Liver (tissue), 9 donors: ENCODE results near the gene RABGGTA. TPM values are rescaled to one million over a fixed set of nuclear protein-coding genes. Genes with fewer than 3 reads are reported as not detected.
A peak's percentile ranks its signal among the peaks of the same experiment; 100 is the strongest.

Experiments
- DNase-seq: peaks from one replicate; pipeline ENCODE4 v3.0.0-alpha.2; 2017; ENCODE audit warnings: low spot score
- H3K27ac ChIP-seq, 2 donors: one replicate each; pipeline ENCODE4 v1.7.0; 2013; ENCODE audit warnings: inconsistent platforms in 2 of 2, low read length in 2 of 2, control low read depth in 1 of 2, low read depth in 1 of 2, mild to moderate bottlenecking in 1 of 2
- H3K27me3 ChIP-seq, 4 donors: one replicate each; pipeline versions ENCODE4 v1.6.1 to v1.7.0; 2013; ENCODE audit warnings: low read length in 3 of 4, inconsistent platforms in 1 of 4, mild to moderate bottlenecking in 1 of 4, moderate library complexity in 1 of 4; ENCODE audit not compliant: control insufficient read depth in 4 of 4, insufficient read depth in 4 of 4
- H3K36me3 ChIP-seq, 4 donors: one replicate each; pipeline versions ENCODE4 v1.6.1 to v1.7.0; 2013; ENCODE audit warnings: low read length in 3 of 4, mild to moderate bottlenecking in 3 of 4, low read depth in 1 of 4, moderate library complexity in 1 of 4; ENCODE audit not compliant: control insufficient read depth in 4 of 4, insufficient read depth in 3 of 4
- H3K4me1 ChIP-seq, 4 donors: one replicate each; pipeline versions ENCODE4 v1.6.1 to v1.7.0; 2013; ENCODE audit warnings: low read length in 3 of 4, mild to moderate bottlenecking in 3 of 4, moderate library complexity in 1 of 4; ENCODE audit not compliant: control insufficient read depth in 4 of 4, insufficient read depth in 4 of 4
- H3K4me3 ChIP-seq, 3 donors: one replicate each; pipeline versions ENCODE4 v1.6.1 to v1.7.0; 2013; ENCODE audit warnings: low read length in 3 of 3, control low read depth in 1 of 3, low read depth in 1 of 3, mild to moderate bottlenecking in 1 of 3
- H3K9ac ChIP-seq, 2 donors: one replicate each; pipeline ENCODE4 v1.7.0; 2013; ENCODE audit warnings: low read length in 2 of 2, mild to moderate bottlenecking in 2 of 2, moderate library complexity in 2 of 2, control low read depth in 1 of 2, low read depth in 1 of 2
- H3K9me3 ChIP-seq, 4 donors: one replicate each; pipeline versions ENCODE4 v1.6.1 to v1.7.0; 2013; ENCODE audit warnings: low read length in 3 of 4; ENCODE audit not compliant: control insufficient read depth in 4 of 4
- EGR1 ChIP-seq, 2 donors: IDR thresholded peaks; 2 replicates each; pipeline ENCODE4 v1.6.1; 2016 to 2018; ENCODE audit warnings: antibody characterized with exemption in 2 of 2, low read depth in 2 of 2
- FOXA1 ChIP-seq: IDR thresholded peaks from 2 replicates; pipeline ENCODE4 v1.6.1; 2016; ENCODE audit warnings: antibody characterized with exemption
- FOXA2 ChIP-seq: IDR thresholded peaks from 2 replicates; pipeline ENCODE4 v1.6.1; 2016; ENCODE audit warnings: antibody characterized with exemption
- GABPA ChIP-seq, 2 donors: IDR thresholded peaks in 1 of 2; conservative IDR thresholded peaks in 1 of 2; 2 replicates each; pipeline ENCODE4 v1.6.1; 2016; ENCODE audit warnings: antibody characterized with exemption in 2 of 2, mild to moderate bottlenecking in 1 of 2, moderate library complexity in 1 of 2
- JUND ChIP-seq, 2 donors: IDR thresholded peaks; 2 replicates each; pipeline ENCODE4 v1.6.1; 2016; ENCODE audit warnings: antibody characterized with exemption in 2 of 2
- REST ChIP-seq: IDR thresholded peaks from 2 replicates; pipeline ENCODE4 v1.6.1; 2016; ENCODE audit warnings: antibody characterized with exemption, mild to moderate bottlenecking
- RXRA ChIP-seq, 2 donors: IDR thresholded peaks; 2 replicates each; pipeline ENCODE4 v1.6.1; 2017 to 2018; ENCODE audit warnings: antibody characterized with exemption in 2 of 2, mild to moderate bottlenecking in 1 of 2
- SP1 ChIP-seq: IDR thresholded peaks from 2 replicates; pipeline ENCODE4 v1.6.1; 2018; ENCODE audit warnings: antibody characterized with exemption, mild to moderate bottlenecking
- YY1 ChIP-seq: IDR thresholded peaks from 2 replicates; pipeline ENCODE4 v1.6.1; 2016; ENCODE audit warnings: antibody characterized with exemption, mild to moderate bottlenecking
- WGBS: extraction: QIAGEN DNeasy Blood & Tissue Kit; methylation state at CpG from one replicate; pipeline ENCODE4 v1.1.7; 2013; 5-methylcytosine and 5-hydroxymethylcytosine counted together
- polyA plus RNA-seq, 2 donors: library from polyadenylated mRNA; stranded (reverse) in 1 of 2; unstranded in 1 of 2; fragments of 200-250 nt in 1 of 2; fragments of >200 nt in 1 of 2; fragmentation: Nextera tagmentation in 1 of 2; extraction: Ambion mirVana in 1 of 2; gene quantifications; one replicate each; pipeline versions ENCODE4 v1.2.1 to v1.2.3, GENCODE V29; 2013 to 2015
- total RNA-seq, 2 donors: library from RNA; depleted of rRNA; stranded (reverse); fragments of >200 nt; gene quantifications; one replicate each; pipeline ENCODE4 v1.2.3, GENCODE V29; 2014
- TF ChIP-seq, protein P1 (sequence below): IDR thresholded peaks from 2 replicates; pipeline ENCODE4 v1.6.1; 2016; ENCODE audit warnings: antibody characterized with exemption
- TF ChIP-seq, protein P2 (sequence below): IDR thresholded peaks from 2 replicates; pipeline ENCODE4 v1.6.1; 2016; ENCODE audit warnings: antibody characterized with exemption
- TF ChIP-seq, protein P3 (sequence below): fragments of 150-350 bp; IDR thresholded peaks from 2 replicates; pipeline ENCODE4 v1.5.1; 2017; ENCODE audit warnings: improper control_type of control experiment, low read depth, low read length; ENCODE audit not compliant: missing input control
- donor health status: healthy.
- donor health status: healthy.
- donor health status: healthy.
- donor health status: healthy.
- donor health status: healthy.

The RABGGTA gene
- total and polyA plus RNA-seq, 4 donors, result 7.5 to 19.7 (median 13.2) TPM

GRCh38 chr14:24291446-24292117 is 20.2 kb upstream of the RABGGTA start (continued):
- TF ChIP-seq EGR1 (IDR thresholded peaks at IDR 0.05; ENCODE audit: low read depth in 2 of 2) (no peak), GABPA (IDR thresholded peaks at IDR 0.05 in 1 of 2, conservative IDR thresholded peaks at IDR 0.05 in 1 of 2) (no peak), JUND (IDR thresholded peaks at IDR 0.05) (no peak), FOXA1 (no peak), FOXA2 (no peak)
- TF ChIP-seq, protein P1, sequence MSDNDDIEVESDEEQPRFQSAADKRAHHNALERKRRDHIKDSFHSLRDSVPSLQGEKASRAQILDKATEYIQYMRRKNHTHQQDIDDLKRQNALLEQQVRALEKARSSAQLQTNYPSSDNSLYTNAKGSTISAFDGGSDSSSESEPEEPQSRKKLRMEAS, result no peak
- TF ChIP-seq, protein P2, sequence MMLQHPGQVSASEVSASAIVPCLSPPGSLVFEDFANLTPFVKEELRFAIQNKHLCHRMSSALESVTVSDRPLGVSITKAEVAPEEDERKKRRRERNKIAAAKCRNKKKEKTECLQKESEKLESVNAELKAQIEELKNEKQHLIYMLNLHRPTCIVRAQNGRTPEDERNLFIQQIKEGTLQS, result no peak
- TF ChIP-seq, protein P3, sequence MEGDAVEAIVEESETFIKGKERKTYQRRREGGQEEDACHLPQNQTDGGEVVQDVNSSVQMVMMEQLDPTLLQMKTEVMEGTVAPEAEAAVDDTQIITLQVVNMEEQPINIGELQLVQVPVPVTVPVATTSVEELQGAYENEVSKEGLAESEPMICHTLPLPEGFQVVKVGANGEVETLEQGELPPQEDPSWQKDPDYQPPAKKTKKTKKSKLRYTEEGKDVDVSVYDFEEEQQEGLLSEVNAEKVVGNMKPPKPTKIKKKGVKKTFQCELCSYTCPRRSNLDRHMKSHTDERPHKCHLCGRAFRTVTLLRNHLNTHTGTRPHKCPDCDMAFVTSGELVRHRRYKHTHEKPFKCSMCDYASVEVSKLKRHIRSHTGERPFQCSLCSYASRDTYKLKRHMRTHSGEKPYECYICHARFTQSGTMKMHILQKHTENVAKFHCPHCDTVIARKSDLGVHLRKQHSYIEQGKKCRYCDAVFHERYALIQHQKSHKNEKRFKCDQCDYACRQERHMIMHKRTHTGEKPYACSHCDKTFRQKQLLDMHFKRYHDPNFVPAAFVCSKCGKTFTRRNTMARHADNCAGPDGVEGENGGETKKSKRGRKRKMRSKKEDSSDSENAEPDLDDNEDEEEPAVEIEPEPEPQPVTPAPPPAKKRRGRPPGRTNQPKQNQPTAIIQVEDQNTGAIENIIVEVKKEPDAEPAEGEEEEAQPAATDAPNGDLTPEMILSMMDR, result no peak

DNA sequence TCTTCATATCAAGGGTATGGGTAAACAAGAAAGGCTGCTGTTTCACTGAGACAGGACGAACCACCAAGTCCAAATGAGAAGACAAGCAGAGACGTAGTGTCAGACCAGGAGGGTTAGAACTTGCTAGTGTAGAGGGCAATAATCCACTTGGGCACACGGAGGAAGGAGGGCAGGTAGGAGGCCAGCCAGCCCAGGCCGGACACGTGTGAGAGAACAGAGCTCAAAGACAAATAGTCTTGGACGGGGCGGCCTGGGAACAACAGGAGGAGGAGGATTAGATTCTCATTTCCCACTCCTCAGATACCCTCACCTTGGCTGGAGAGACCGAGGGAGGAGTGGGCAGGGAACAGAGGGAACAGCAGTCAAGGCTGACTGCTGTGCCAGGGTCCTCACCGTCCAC is 19.3 kb upstream of the RABGGTA start:
- Histone ChIP-seq H3K36me3 (peaks cover 5 to 33% (median 20%) of the 10 kb centered on the region in 4 donors), H3K27me3 (no peaks in the 10 kb centered on the region), H3K27ac (peak overlapping the region in 1 of 2 donors; percentile 48), H3K4me1 (peaks cover 2 to 33% (median 32%) of the 10 kb centered on the region in 4 donors), H3K9ac (no peak overlapping the region), H3K4me3 (no peak overlapping the region), H3K9me3 (no peaks in the 10 kb centered on the region)
- 41% methylated on average over 9 of the region's 9 CpGs for WGBS
- DNase-seq, result no peak
- TF ChIP-seq YY1, result no peak
- TF ChIP-seq RXRA (IDR thresholded peaks at IDR 0.05), result no peak
- TF ChIP-seq, protein P2, result no peak

DNA sequence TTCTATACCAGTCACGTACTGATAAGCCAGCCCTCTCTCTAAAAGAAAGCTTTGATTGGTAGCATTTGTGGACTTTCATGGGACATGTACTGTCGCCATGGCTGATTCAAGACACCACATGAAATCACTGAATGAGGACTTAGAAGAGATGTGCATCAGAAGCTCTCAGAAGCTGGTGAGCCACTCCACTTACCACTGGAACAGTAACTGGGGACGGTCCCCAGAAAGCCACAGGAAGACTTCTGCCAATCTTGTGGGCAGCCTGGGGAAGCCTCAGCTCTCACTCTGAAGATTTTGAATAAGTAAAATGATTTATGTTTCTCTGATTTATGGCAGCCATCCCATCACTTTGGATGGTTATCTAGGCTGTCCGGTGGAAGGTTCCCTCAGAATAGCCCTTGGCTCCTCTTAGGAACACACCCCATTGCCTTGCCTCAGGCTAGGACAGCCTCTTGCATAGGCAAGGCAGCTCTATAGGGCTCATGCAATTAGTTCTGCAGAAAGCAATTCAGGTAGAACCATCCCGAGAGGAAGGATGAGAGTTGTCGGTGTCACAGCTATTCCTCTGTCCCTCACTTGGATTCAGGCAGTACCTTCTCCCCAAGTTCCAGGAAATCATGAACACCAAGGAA is 18.4 kb upstream of the RABGGTA start:
- Histone ChIP-seq H3K4me3 (no peak overlapping the region), H3K9me3 (no peaks in the 10 kb centered on the region), H3K27me3 (no peaks in the 10 kb centered on the region), H3K4me1 (peaks cover 2 to 29% (median 28%) of the 10 kb centered on the region in 4 donors), H3K9ac (no peak overlapping the region), H3K36me3 (peaks cover 3 to 27% (median 13%) of the 10 kb centered on the region in 4 donors), H3K27ac (no peak overlapping the region)
- TF ChIP-seq, protein P2, result no peak
- no peak for TF ChIP-seq REST
- no peak for TF ChIP-seq RXRA (IDR thresholded peaks at IDR 0.05)
- no peak for TF ChIP-seq FOXA2
- no peak for TF ChIP-seq SP1
- WGBS, result 84% methylated on average over 6 of the region's 6 CpGs
- no peak for DNase-seq
